AG04449 (cell line): Measurements from ENCODE around the gene ZNF653.
A peak's percentile ranks its signal among the peaks of the same experiment; 100 is the strongest.

Experiments
- CTCF ChIA-PET: fragments of 350-600 bp; formaldehyde crosslinking; extraction: SDS; loops from one replicate; lab custom pipeline; 2021; ENCODE audit warnings: antibody characterized with exemption; lab: Yijun Ruan, JAX
- POLR2A ChIA-PET: fragments of 400-600, 350-600 bp; formaldehyde crosslinking; extraction: SDS; loops from one replicate; lab custom pipeline; 2020; ENCODE audit warnings: antibody characterized with exemption, inconsistent platforms; lab: Yijun Ruan, JAX
- DNase-seq: peaks from one replicate; pipeline ENCODE4 v3.0.0-alpha.2; 2010; ENCODE audit warnings: low read depth, low spot score
- H3K4me3 ChIP-seq: 2 replicates; pipeline ENCODE4 v1.5.1; 2011; ENCODE audit warnings: low read depth, mild to moderate bottlenecking, control low read depth, low read length
- TF ChIP-seq, protein P1 (sequence below): IDR thresholded peaks from one replicate; pipeline ENCODE4 v1.5.1; 2011; ENCODE audit warnings: mild to moderate bottlenecking, moderate library complexity, low read length, control low read depth, inconsistent platforms; ENCODE audit not compliant: insufficient read depth; ENCODE audit errors: missing control alignments

ZNF653 gene

GRCh38 chr19:11448923-11449554 lies 56.6 kb downstream of the ZNF653 start:
- DNase-seq: no peak
- CTCF ChIA-PET: interaction anchor here (0.8 to 2.1 kb wide), 6 partner anchors 21 to 159 kb away, joined by 3 to 8 read pairs (median 4); partner anchors contain the start of gene TSPAN16
- TF ChIP-seq, protein P1, sequence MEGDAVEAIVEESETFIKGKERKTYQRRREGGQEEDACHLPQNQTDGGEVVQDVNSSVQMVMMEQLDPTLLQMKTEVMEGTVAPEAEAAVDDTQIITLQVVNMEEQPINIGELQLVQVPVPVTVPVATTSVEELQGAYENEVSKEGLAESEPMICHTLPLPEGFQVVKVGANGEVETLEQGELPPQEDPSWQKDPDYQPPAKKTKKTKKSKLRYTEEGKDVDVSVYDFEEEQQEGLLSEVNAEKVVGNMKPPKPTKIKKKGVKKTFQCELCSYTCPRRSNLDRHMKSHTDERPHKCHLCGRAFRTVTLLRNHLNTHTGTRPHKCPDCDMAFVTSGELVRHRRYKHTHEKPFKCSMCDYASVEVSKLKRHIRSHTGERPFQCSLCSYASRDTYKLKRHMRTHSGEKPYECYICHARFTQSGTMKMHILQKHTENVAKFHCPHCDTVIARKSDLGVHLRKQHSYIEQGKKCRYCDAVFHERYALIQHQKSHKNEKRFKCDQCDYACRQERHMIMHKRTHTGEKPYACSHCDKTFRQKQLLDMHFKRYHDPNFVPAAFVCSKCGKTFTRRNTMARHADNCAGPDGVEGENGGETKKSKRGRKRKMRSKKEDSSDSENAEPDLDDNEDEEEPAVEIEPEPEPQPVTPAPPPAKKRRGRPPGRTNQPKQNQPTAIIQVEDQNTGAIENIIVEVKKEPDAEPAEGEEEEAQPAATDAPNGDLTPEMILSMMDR: no peak
- H3K4me3 ChIP-seq: no peak overlapping the region
- POLR2A ChIA-PET: no interaction called here

- DNase-seq: no peak
- H3K4me3 ChIP-seq: no peak overlapping the region
- TF ChIP-seq, protein P1: no peak
- CTCF ChIA-PET: interaction anchor here (0.6 to 2.1 kb wide), 6 partner anchors 21 to 158 kb away, joined by 3 to 9 read pairs (median 6); no protein-coding TSS in a partner anchor
- POLR2A ChIA-PET: no interaction called here
Observed at GRCh38 chr19:11448410-11448809, 57.2 kb downstream of the ZNF653 start.

GRCh38 chr19:11447347-11448262 lies 58.0 kb downstream of the ZNF653 start:
- TF ChIP-seq, protein P1: no peak
- H3K4me3 ChIP-seq: no peak overlapping the region
- DNase-seq: no peak
- ChIA-PET CTCF (interaction anchor here (0.6 to 2.1 kb wide), 8 partner anchors 9 to 157 kb away, joined by 3 to 9 read pairs (median 4); partner anchors contain the start of gene SWSAP1), POLR2A (no interaction called here)

GRCh38 chr19:11446652-11447301 lies 58.9 kb downstream of the ZNF653 start:
- CTCF ChIA-PET: interaction anchor here (1.1 to 2.1 kb wide), 12 partner anchors 8 to 157 kb away, joined by 3 to 20 read pairs (median 6); partner anchors contain the start of genes ODAD3, PRKCSH and SWSAP1

GRCh38 chr19:11446271-11446651 lies 59.4 kb downstream of the ZNF653 start:
- H3K4me3 ChIP-seq: no peak overlapping the region
- TF ChIP-seq, protein P1: no peak
- POLR2A ChIA-PET: no interaction called here
- no peak for DNase-seq
- CTCF ChIA-PET: interaction anchor here (0.6 to 1.8 kb wide), 11 partner anchors 10 to 156 kb away, joined by 3 to 20 read pairs (median 4); partner anchors contain the start of genes ODAD3, PRKCSH and TSPAN16

More at GRCh38 chr19:11446652-11447301, 58.9 kb downstream of the ZNF653 start:
- POLR2A ChIA-PET: no interaction called here
- H3K4me3 ChIP-seq: no peak overlapping the region
- DNase-seq: no peak
- TF ChIP-seq, protein P1: peak; percentile 84
